SU-DHL-6 (cell line): ENCODE results near the gene CHST13.

Source experiments
- EZH2phosphoT487 ChIP-seq: fragments of 200-600 bp; sonication (generic), shearing (Covaris generic); conservative IDR thresholded peaks from 2 replicates; pipeline ENCODE4 v1.6.1; 2018; ENCODE audit warnings: mild to moderate bottlenecking, antibody characterized with exemption, low read length, moderate library complexity, mixed read lengths
- TF ChIP-seq, protein P1 (sequence below): fragments of 200-600 bp; sonication (generic); IDR thresholded peaks from one replicate; pipeline ENCODE4 v1.5.1; 2017; ENCODE audit warnings: antibody characterized with exemption, mild to moderate bottlenecking, low read length, moderate library complexity; ENCODE audit not compliant: insufficient read depth, poor library complexity, severe bottlenecking

DNA sequence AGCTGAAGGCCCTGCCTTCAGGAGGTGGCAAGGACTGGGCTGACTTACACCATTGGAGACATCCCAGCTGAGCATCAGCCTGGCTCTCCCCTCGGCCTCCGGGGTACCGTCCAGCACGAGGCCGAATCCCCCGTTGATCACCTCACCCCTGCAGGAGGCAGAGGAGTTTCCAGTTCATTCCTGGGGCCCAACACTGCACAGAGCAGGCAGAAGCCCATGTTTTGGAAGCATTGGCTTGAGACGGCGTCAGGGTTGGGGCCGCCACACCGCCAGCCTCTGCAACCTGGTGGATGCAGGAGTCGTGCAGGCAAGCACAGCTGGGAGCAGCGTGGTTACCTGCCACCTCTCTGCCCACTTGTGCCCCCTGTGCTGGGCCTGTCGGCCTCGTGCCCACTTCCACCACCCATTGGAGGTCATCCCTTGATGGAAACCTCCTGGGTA, 40.6 kb upstream of the CHST13 start:
- TF ChIP-seq, protein P1, sequence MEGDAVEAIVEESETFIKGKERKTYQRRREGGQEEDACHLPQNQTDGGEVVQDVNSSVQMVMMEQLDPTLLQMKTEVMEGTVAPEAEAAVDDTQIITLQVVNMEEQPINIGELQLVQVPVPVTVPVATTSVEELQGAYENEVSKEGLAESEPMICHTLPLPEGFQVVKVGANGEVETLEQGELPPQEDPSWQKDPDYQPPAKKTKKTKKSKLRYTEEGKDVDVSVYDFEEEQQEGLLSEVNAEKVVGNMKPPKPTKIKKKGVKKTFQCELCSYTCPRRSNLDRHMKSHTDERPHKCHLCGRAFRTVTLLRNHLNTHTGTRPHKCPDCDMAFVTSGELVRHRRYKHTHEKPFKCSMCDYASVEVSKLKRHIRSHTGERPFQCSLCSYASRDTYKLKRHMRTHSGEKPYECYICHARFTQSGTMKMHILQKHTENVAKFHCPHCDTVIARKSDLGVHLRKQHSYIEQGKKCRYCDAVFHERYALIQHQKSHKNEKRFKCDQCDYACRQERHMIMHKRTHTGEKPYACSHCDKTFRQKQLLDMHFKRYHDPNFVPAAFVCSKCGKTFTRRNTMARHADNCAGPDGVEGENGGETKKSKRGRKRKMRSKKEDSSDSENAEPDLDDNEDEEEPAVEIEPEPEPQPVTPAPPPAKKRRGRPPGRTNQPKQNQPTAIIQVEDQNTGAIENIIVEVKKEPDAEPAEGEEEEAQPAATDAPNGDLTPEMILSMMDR: no peak
- no peak for TF ChIP-seq EZH2phosphoT487
